A673 (cell line): Measurements from ENCODE around the gene DPCD. TPM values are rescaled to one million over a fixed set of nuclear protein-coding genes. Genes with fewer than 3 reads are reported as not detected.

Source experiments
- BruUV-seq: library from RNA; stranded (reverse); fragments of 400-500 nt; replicated peaks from 2 replicates; lab custom pipeline; 2021; lab: Mats Ljungman, UMichigan
- CTCF ChIA-PET: fragments of 300-600 bp; sonication (Branson Sonifier 250); formaldehyde crosslinking; loops from one replicate; lab custom pipeline; 2022; ENCODE audit warnings: antibody characterized with exemption; lab: Charles Lee
- POLR2A ChIA-PET: fragments of 300-600 bp; sonication (Branson Sonifier 250); formaldehyde crosslinking; loops from one replicate; lab custom pipeline; 2022; ENCODE audit warnings: antibody characterized with exemption; ENCODE audit not compliant: low non-redundant PET; lab: Charles Lee
- DNase-seq: peaks from one replicate; pipeline ENCODE4 v3.0.0-alpha.2; 2015; ENCODE audit warnings: low spot score
- H3K27ac ChIP-seq: fragments of 200-600 bp; sonication (generic); 2 replicates; pipeline ENCODE4 v1.5.1; 2016; ENCODE audit warnings: mixed run types, low read depth, mild to moderate bottlenecking, mixed read lengths, antibody characterized with exemption, low read length; ENCODE audit not compliant: poor library complexity, severe bottlenecking
- H3K27me3 ChIP-seq: fragments of 200-600 bp; sonication (generic); replicated peaks from 2 replicates; pipeline ENCODE4 v1.6.1; 2017; ENCODE audit warnings: mixed run types, low read depth, mild to moderate bottlenecking, mixed read lengths, antibody characterized with exemption, low read length; ENCODE audit not compliant: insufficient read depth, poor library complexity
- H3K36me3 ChIP-seq: fragments of 200-600 bp; sonication (generic); 2 replicates; pipeline ENCODE4 v1.6.1; 2016; ENCODE audit warnings: mixed run types, mild to moderate bottlenecking, mixed read lengths, antibody characterized with exemption, low read length; ENCODE audit not compliant: insufficient read depth, poor library complexity, severe bottlenecking
- H3K4me1 ChIP-seq: fragments of 200-600 bp; sonication (generic); 2 replicates; pipeline ENCODE4 v1.6.1; 2017; ENCODE audit warnings: mixed run types, mild to moderate bottlenecking, mixed read lengths, antibody characterized with exemption, low read length; ENCODE audit not compliant: insufficient read depth, poor library complexity, severe bottlenecking
- H3K4me3 ChIP-seq: fragments of 200-600 bp; sonication (generic); 2 replicates; pipeline ENCODE4 v1.5.1; 2016; ENCODE audit warnings: low read depth, mixed run types, mild to moderate bottlenecking, mixed read lengths, low read length; ENCODE audit not compliant: poor library complexity, severe bottlenecking
- H3K9me3 ChIP-seq: fragments of 200-600 bp; sonication (generic); 2 replicates; pipeline ENCODE4 v1.6.1; 2016; ENCODE audit warnings: mixed run types, low read depth, mild to moderate bottlenecking, mixed read lengths, antibody characterized with exemption, low read length; ENCODE audit not compliant: poor library complexity, severe bottlenecking
- EZH2 ChIP-seq: fragments of 200-600 bp; sonication (generic); IDR thresholded peaks from 2 replicates; pipeline ENCODE4 v1.6.1; 2017; ENCODE audit warnings: borderline replicate concordance, low read depth, mild to moderate bottlenecking, mixed read lengths, antibody characterized with exemption, low read length; ENCODE audit not compliant: poor library complexity, severe bottlenecking
- intact Hi-C: fragments of 100-400 bp; cut with micrococcal nuclease; formaldehyde crosslinking; loops from one replicate; pipeline ENCODE4 v1.10.0; 2022; ENCODE audit not compliant: unreplicated experiment
- total RNA-seq: library from RNA; stranded (reverse); gene quantifications from 2 replicates; pipeline ENCODE4 v1.2.3, GENCODE V29; 2021
- TF ChIP-seq, protein P1 (sequence below): fragments of 300-800, 200-600 bp; sonication (generic); conservative IDR thresholded peaks from 2 replicates; pipeline ENCODE4 v1.5.1; 2017; ENCODE audit warnings: low read depth, mild to moderate bottlenecking, antibody characterized with exemption, low read length, moderate library complexity, mixed read lengths

The DPCD gene
- total RNA-seq, 1 experiment from 2014 or later, result 32.5 TPM

DNA sequence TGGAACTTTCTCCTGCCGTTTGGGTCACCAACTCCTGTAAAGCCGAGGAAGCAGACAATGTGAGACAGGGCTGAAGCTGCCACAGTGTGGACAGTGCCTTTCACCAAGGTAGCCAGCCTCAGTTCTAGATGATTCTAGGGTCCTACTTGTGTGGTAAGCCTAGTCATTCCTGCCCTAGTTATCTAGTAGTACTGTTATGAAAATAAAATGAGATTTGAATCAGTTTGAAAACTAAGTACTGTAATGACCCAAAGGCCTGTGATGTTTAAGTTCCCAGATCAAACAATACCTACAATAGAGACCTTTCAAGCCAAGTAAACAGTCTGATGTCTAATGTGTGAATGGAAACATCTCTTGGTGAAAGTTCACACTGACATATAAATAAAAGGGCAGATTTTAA lies 37.2 kb upstream of the DPCD start:
- BruUV-seq, result no TSS peak

DNA sequence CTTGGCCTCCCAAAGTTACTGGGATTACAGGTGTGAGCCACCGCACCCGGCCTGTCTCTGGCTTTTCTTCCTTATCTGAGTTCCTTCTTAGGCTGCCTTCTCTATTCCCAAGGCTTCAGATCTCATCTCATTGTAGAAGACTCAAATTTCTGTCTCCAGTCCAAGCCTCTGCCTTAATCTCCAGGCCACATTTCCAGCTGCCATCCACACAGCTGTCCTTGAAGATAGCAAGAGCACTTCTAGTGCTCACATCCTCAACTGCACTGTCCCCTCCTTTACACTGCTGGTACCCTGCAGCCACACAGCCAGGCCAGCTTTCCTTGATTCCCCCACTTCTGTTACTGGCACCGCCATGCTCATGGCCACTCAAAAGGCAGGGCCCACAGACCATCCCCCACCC lies 35.7 kb upstream of the DPCD start:
- TF ChIP-seq, protein P1, sequence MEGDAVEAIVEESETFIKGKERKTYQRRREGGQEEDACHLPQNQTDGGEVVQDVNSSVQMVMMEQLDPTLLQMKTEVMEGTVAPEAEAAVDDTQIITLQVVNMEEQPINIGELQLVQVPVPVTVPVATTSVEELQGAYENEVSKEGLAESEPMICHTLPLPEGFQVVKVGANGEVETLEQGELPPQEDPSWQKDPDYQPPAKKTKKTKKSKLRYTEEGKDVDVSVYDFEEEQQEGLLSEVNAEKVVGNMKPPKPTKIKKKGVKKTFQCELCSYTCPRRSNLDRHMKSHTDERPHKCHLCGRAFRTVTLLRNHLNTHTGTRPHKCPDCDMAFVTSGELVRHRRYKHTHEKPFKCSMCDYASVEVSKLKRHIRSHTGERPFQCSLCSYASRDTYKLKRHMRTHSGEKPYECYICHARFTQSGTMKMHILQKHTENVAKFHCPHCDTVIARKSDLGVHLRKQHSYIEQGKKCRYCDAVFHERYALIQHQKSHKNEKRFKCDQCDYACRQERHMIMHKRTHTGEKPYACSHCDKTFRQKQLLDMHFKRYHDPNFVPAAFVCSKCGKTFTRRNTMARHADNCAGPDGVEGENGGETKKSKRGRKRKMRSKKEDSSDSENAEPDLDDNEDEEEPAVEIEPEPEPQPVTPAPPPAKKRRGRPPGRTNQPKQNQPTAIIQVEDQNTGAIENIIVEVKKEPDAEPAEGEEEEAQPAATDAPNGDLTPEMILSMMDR, result no peak
- TF ChIP-seq EZH2, result no peak
- H3K27me3 ChIP-seq, result no peaks in the 10 kb centered on the region
- POLR2A ChIA-PET, result interaction anchor here (0.5 kb wide), 1 partner anchor 25 kb away, joined by 3 read pairs; no protein-coding TSS in a partner anchor
- DNase-seq, result no peak
- CTCF ChIA-PET, result no interaction called here
- no peaks in the 10 kb centered on the region for H3K36me3 ChIP-seq
- intact Hi-C loops, result no loop called here
- H3K27ac ChIP-seq, result no peak overlapping the region
- no peaks in the 10 kb centered on the region for H3K9me3 ChIP-seq
- H3K4me3 ChIP-seq, result no peak overlapping the region
- no TSS peak for BruUV-seq
- no peaks in the 10 kb centered on the region for H3K4me1 ChIP-seq

More for the DNA sequence above, 37.2 kb upstream of the DPCD start:
- H3K9me3 ChIP-seq, result no peaks in the 10 kb centered on the region
- no peaks in the 10 kb centered on the region for H3K4me1 ChIP-seq
- H3K4me3 ChIP-seq, result no peak overlapping the region
- POLR2A ChIA-PET, result no interaction called here
- DNase-seq, result no peak
- intact Hi-C loops, result no loop called here
- no peaks in the 10 kb centered on the region for H3K27me3 ChIP-seq
- H3K27ac ChIP-seq, result no peak overlapping the region
- H3K36me3 ChIP-seq, result no peaks in the 10 kb centered on the region
- TF ChIP-seq EZH2, result no peak
- TF ChIP-seq, protein P1, result no peak
- CTCF ChIA-PET, result no interaction called here

DNA sequence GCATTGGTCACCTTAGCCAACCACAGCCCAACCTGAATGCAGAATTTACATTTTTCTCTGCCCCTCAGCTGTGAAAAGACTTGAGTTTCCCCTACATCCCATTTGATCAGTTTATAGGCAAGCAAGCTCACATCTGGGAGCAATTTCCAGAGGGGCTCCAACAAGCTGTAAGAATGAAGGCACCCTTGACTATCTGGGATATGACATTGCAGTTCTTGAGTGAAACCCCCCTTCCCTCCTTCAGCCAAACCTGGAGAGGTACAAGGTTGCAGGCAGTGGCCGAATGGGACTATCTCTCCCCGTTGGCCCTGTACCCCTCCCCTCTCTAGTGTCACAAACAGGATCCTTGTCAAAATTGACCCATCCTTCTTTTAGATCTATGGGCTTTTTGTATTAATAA lies 30.6 kb upstream of the DPCD start:
- Histone ChIP-seq H3K4me1 (no peaks in the 10 kb centered on the region), H3K27ac (no peak overlapping the region), H3K27me3 (no peaks in the 10 kb centered on the region), H3K4me3 (no peak overlapping the region), H3K9me3 (no peaks in the 10 kb centered on the region), H3K36me3 (no peaks in the 10 kb centered on the region)
- CTCF ChIA-PET, result no interaction called here
- no peak for TF ChIP-seq EZH2
- no peak for DNase-seq
- POLR2A ChIA-PET, result no interaction called here
- intact Hi-C loops, result no loop called here
- BruUV-seq, result no TSS peak

DNA sequence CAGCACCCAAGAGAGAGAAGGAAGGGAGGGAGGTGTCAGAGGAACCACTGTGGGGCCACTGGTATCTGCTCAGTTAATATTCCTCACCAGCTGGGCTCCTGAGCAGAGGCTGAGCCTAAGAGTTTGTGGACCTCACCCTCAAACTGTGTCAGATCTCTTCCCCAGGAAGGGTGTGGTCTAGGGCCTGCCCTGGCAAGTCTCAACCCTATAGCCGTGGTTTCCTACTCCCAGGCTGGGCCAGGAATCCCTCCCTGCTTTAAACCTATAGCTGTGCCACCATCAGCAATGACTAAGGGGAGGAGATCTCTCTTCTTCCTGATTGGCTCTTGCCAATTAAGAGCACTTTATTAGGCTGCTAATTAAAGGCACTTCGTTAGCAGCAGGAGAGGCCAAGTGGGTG lies 29.9 kb upstream of the DPCD start:
- intact Hi-C loops, result no loop called here
- CTCF ChIA-PET, result no interaction called here
- H3K4me3 ChIP-seq, result no peak overlapping the region
- POLR2A ChIA-PET, result no interaction called here
- no peaks in the 10 kb centered on the region for H3K36me3 ChIP-seq
- BruUV-seq, result no TSS peak
- no peaks in the 10 kb centered on the region for H3K9me3 ChIP-seq
- no peak overlapping the region for H3K27ac ChIP-seq
- DNase-seq, result no peak
- no peaks in the 10 kb centered on the region for H3K27me3 ChIP-seq
- TF ChIP-seq EZH2, result no peak
- TF ChIP-seq, protein P1, result no peak
- H3K4me1 ChIP-seq, result no peaks in the 10 kb centered on the region
